HEK293 (cell line): Measurements from ENCODE around the gene SRPRB.

Source experiments
- CTCF ChIA-PET: fragments of 350-600 bp; formaldehyde crosslinking; extraction: SDS; loops from one replicate; lab custom pipeline; 2021; ENCODE audit warnings: antibody characterized with exemption; lab: Yijun Ruan, JAX
- POLR2A ChIA-PET: fragments of 300-600 bp; formaldehyde crosslinking; extraction: SDS; loops from one replicate; lab custom pipeline; 2020; ENCODE audit warnings: antibody characterized with exemption, inconsistent platforms; lab: Yijun Ruan, JAX
- H3K27ac ChIP-seq: fragments of 200-500 bp; sonication (Bioruptor generic); 2 replicates; pipeline ENCODE4 v1.5.1; 2014; ENCODE audit warnings: low read depth, low read length, control low read depth, inconsistent platforms; ENCODE audit errors: extremely low read depth
- H3K36me3 ChIP-seq, 2 experiments: fragments of 200-500 bp in 1 of 2; sonication (Bioruptor generic) in 1 of 2; 1 replicate in 1 of 2; 2 replicates in 1 of 2; pipeline ENCODE4 v1.5.1; 2014 to 2017; ENCODE audit warnings: inconsistent platforms in 2 of 2, low read length in 2 of 2; ENCODE audit not compliant: control insufficient read depth in 2 of 2, insufficient read depth in 1 of 2
- H3K4me1 ChIP-seq: fragments of 200-500 bp; sonication (Bioruptor generic); 2 replicates; pipeline ENCODE4 v1.5.1; 2014; ENCODE audit warnings: mild to moderate bottlenecking, low read length, inconsistent platforms; ENCODE audit not compliant: control insufficient read depth, insufficient read depth
- H3K4me3 ChIP-seq: 2 replicates; pipeline ENCODE4 v1.5.1; 2011; ENCODE audit warnings: low read depth, mild to moderate bottlenecking, control low read depth, low read length, moderate library complexity
- H3K9me3 ChIP-seq: fragments of 200-500 bp; sonication (Bioruptor generic); 2 replicates; pipeline ENCODE4 v1.5.1; 2014; ENCODE audit warnings: low read depth, low read length, inconsistent platforms; ENCODE audit not compliant: control insufficient read depth, insufficient read depth
- SALL2 ChIP-seq: fragments of 450-650 bp; formaldehyde crosslinking; IDR thresholded peaks from 2 replicates; pipeline ENCODE4 v1.5.0; 2017; ENCODE audit warnings: missing biosample characterization, mild to moderate bottlenecking, missing genetic modification characterization, borderline replicate concordance
- ZBTB20 ChIP-seq: fragments of 450-650 bp; formaldehyde crosslinking; IDR thresholded peaks from 2 replicates; pipeline ENCODE4 v1.5.1; 2016; ENCODE audit warnings: missing biosample characterization, missing genetic modification characterization
- ZBTB26 ChIP-seq: fragments of 450-650 bp; formaldehyde crosslinking; optimal IDR thresholded peaks from 2 replicates; pipeline ENCODE3; 2016; ENCODE audit warnings: missing biosample characterization, mild to moderate bottlenecking, missing genetic modification characterization
- ZEB2 ChIP-seq: fragments of 450-650 bp; formaldehyde crosslinking; IDR thresholded peaks from 2 replicates; pipeline ENCODE4 v1.5.1; 2016; ENCODE audit warnings: missing biosample characterization, missing genetic modification characterization
- ZFP3 ChIP-seq: fragments of 450-650 bp; formaldehyde crosslinking; IDR thresholded peaks from 2 replicates; pipeline ENCODE4 v1.5.1; 2016; ENCODE audit warnings: low read depth, missing biosample characterization, missing genetic modification characterization
- ZNF132 ChIP-seq: fragments of 450-650 bp; formaldehyde crosslinking; IDR thresholded peaks from 2 replicates; pipeline ENCODE4 v1.5.1; 2017; ENCODE audit warnings: missing biosample characterization, missing genetic modification characterization, borderline replicate concordance
- ZNF184 ChIP-seq: fragments of 450-650 bp; IDR thresholded peaks from 2 replicates; pipeline ENCODE4 v1.5.1; 2018; ENCODE audit warnings: missing biosample characterization, mild to moderate bottlenecking, missing genetic modification characterization
- ZNF24 ChIP-seq: fragments of 450-650 bp; formaldehyde crosslinking; IDR thresholded peaks from 2 replicates; pipeline ENCODE4 v1.5.1; 2016; ENCODE audit warnings: missing biosample characterization, missing genetic modification characterization
- ZNF335 ChIP-seq: fragments of 450-650 bp; formaldehyde crosslinking; conservative IDR thresholded peaks from 2 replicates; pipeline ENCODE4 v1.5.1; 2016; ENCODE audit warnings: missing biosample characterization, missing genetic modification characterization
- ZNF354C ChIP-seq: fragments of 450-650 bp; formaldehyde crosslinking; IDR thresholded peaks from 2 replicates; pipeline ENCODE4 v1.5.1; 2016; ENCODE audit warnings: missing biosample characterization, missing genetic modification characterization, low read depth, borderline replicate concordance
- ZNF404 ChIP-seq: fragments of 450-650 bp; formaldehyde crosslinking; IDR thresholded peaks from 2 replicates; pipeline ENCODE4 v1.5.1; 2017; ENCODE audit warnings: missing biosample characterization, missing genetic modification characterization
- ZNF423 ChIP-seq: fragments of 450-650 bp; formaldehyde crosslinking; IDR thresholded peaks from 2 replicates; pipeline ENCODE4 v1.5.1; 2016; ENCODE audit warnings: missing biosample characterization, missing genetic modification characterization
- ZNF449 ChIP-seq: fragments of 450-650 bp; formaldehyde crosslinking; IDR thresholded peaks from 2 replicates; pipeline ENCODE4 v1.5.1; 2017; ENCODE audit warnings: missing biosample characterization, mild to moderate bottlenecking, missing genetic modification characterization, moderate library complexity
- ZNF514 ChIP-seq: fragments of 450-650 bp; formaldehyde crosslinking; IDR thresholded peaks from 2 replicates; pipeline ENCODE4 v1.5.1; 2016; ENCODE audit warnings: missing biosample characterization, missing genetic modification characterization
- ZNF548 ChIP-seq: fragments of 450-650 bp; formaldehyde crosslinking; IDR thresholded peaks from 2 replicates; pipeline ENCODE4 v1.5.1; 2016; ENCODE audit warnings: missing biosample characterization, missing genetic modification characterization
- ZNF624 ChIP-seq: fragments of 450-650 bp; formaldehyde crosslinking; IDR thresholded peaks from 2 replicates; pipeline ENCODE4 v1.5.1; 2017; ENCODE audit warnings: missing biosample characterization, missing genetic modification characterization
- ZNF660 ChIP-seq: fragments of 450-650 bp; IDR thresholded peaks from 2 replicates; pipeline ENCODE4 v1.5.1; 2018; ENCODE audit warnings: missing biosample characterization, mild to moderate bottlenecking, missing genetic modification characterization
- ZNF777 ChIP-seq: fragments of 450-650 bp; formaldehyde crosslinking; IDR thresholded peaks from 2 replicates; pipeline ENCODE4 v1.5.1; 2017; ENCODE audit warnings: missing biosample characterization, missing genetic modification characterization, borderline replicate concordance
- ZNF791 ChIP-seq: fragments of 450-650 bp; formaldehyde crosslinking; IDR thresholded peaks from 2 replicates; pipeline ENCODE4 v1.5.1; 2016; ENCODE audit warnings: missing biosample characterization, missing genetic modification characterization
- ZNF830 ChIP-seq: fragments of 450-650 bp; IDR thresholded peaks from 2 replicates; pipeline ENCODE4 v1.5.0; 2018; ENCODE audit warnings: missing biosample characterization, missing genetic modification characterization, low read depth, mild to moderate bottlenecking, moderate library complexity
- TF ChIP-seq, protein P1 (sequence below): fragments of 450-650 bp; formaldehyde crosslinking; IDR thresholded peaks from 2 replicates; pipeline ENCODE4 v1.5.1; 2017; ENCODE audit warnings: missing biosample characterization, missing genetic modification characterization
- TF ChIP-seq, protein P2 (sequence below): fragments of 450-650 bp; formaldehyde crosslinking; IDR thresholded peaks from 2 replicates; pipeline ENCODE4 v1.5.1; 2017; ENCODE audit warnings: missing biosample characterization, missing genetic modification characterization
- TF ChIP-seq, protein P3 (sequence below): fragments of 450-650 bp; formaldehyde crosslinking; IDR thresholded peaks from 2 replicates; pipeline ENCODE4 v1.5.1; 2016; ENCODE audit warnings: missing biosample characterization, missing genetic modification characterization

The SRPRB gene

GRCh38 chr3:133828576-133829309 is 23.1 kb downstream of the SRPRB start:
- CTCF ChIA-PET: interaction anchor here (0.6 to 1.5 kb wide), 2 partner anchors 99 to 782 kb away, joined by 3 read pairs; no protein-coding TSS in a partner anchor
- TF ChIP-seq ZNF791 (tag by site-specific recombination): no peak
- TF ChIP-seq, all 188 proteins: peak for 0
- POLR2A ChIA-PET: no interaction called here
- Histone ChIP-seq H3K9me3 (no peaks in the 10 kb centered on the region), H3K4me1 (no peaks in the 10 kb centered on the region), H3K36me3 (peaks cover 0 to 49% of the 10 kb centered on the region in 2 experiments; a peak in 1 of 3 replicates), H3K4me3 (no peak overlapping the region), H3K27ac (no peak overlapping the region)

DNA sequence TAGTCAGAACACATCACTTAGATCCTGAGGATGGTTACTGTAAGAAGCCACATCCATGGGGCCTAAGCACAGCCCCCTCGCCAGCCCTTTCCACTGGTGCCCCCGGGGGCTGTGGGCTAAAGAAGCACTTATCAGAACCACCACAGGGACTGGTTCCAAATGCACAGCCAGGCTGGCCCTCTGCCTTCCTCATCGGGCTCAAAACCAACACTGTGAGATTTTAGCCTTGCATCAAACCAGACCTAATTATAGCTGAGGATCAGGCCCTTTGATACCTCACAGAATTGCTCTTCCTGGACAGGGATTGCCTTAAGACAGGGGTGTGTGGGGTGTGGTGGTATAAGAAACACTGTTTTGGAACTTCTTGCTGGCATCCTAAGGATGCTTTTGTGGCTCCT is 23.7 kb downstream of the SRPRB start:
- H3K4me3 ChIP-seq: no peak overlapping the region
- ChIA-PET POLR2A (no interaction called here), CTCF (interaction anchor here (1.5 kb wide), 1 partner anchor 99 kb away, joined by 3 read pairs; no protein-coding TSS in a partner anchor)
- no peaks in the 10 kb centered on the region for H3K4me1 ChIP-seq
- no peaks in the 10 kb centered on the region for H3K9me3 ChIP-seq
- no peak overlapping the region for H3K27ac ChIP-seq
- H3K36me3 ChIP-seq: peaks cover 0 to 49% of the 10 kb centered on the region in 2 experiments; a peak in 1 of 3 replicates
- TF ChIP-seq ZNF335 (tag by site-specific recombination): no peak
- TF ChIP-seq ZNF132 (tag by site-specific recombination): no peak
- TF ChIP-seq, protein P1, sequence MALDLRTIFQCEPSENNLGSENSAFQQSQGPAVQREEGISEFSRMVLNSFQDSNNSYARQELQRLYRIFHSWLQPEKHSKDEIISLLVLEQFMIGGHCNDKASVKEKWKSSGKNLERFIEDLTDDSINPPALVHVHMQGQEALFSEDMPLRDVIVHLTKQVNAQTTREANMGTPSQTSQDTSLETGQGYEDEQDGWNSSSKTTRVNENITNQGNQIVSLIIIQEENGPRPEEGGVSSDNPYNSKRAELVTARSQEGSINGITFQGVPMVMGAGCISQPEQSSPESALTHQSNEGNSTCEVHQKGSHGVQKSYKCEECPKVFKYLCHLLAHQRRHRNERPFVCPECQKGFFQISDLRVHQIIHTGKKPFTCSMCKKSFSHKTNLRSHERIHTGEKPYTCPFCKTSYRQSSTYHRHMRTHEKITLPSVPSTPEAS (tag by site-specific recombination): no peak
- TF ChIP-seq ZNF830: no peak
- TF ChIP-seq ZEB2 (tag by site-specific recombination): no peak

GRCh38 chr3:133830071-133830470 is 24.5 kb downstream of the SRPRB start:
- Histone ChIP-seq H3K9me3 (no peaks in the 10 kb centered on the region), H3K27ac (no peak overlapping the region), H3K4me1 (no peaks in the 10 kb centered on the region), H3K36me3 (peaks cover 0 to 49% of the 10 kb centered on the region in 2 experiments; a peak in 1 of 3 replicates)
- ChIA-PET POLR2A (no interaction called here), CTCF (no interaction called here)
- TF ChIP-seq ZNF423 (tag by site-specific recombination) (no peak), ZNF660 (no peak), ZNF24 (no peak), ZBTB26 (tag by site-specific recombination) (no peak), ZNF404 (tag by site-specific recombination) (no peak), ZNF449 (tag by site-specific recombination) (no peak), ZBTB20 (tag by site-specific recombination) (no peak), ZNF624 (tag by site-specific recombination) (no peak), SALL2 (tag by site-specific recombination) (no peak), ZNF184 (tag by site-specific recombination) (no peak), ZNF354C (tag by site-specific recombination) (no peak), ZNF514 (no peak), ZNF777 (tag by site-specific recombination) (no peak), ZFP3 (tag by site-specific recombination) (no peak), ZNF548 (tag by site-specific recombination) (no peak)
- TF ChIP-seq, protein P2, sequence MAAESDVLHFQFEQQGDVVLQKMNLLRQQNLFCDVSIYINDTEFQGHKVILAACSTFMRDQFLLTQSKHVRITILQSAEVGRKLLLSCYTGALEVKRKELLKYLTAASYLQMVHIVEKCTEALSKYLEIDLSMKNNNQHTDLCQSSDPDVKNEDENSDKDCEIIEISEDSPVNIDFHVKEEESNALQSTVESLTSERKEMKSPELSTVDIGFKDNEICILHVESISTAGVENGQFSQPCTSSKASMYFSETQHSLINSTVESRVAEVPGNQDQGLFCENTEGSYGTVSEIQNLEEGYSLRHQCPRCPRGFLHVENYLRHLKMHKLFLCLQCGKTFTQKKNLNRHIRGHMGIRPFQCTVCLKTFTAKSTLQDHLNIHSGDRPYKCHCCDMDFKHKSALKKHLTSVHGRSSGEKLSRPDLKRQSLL (tag by site-specific recombination): no peak
- TF ChIP-seq, protein P3, sequence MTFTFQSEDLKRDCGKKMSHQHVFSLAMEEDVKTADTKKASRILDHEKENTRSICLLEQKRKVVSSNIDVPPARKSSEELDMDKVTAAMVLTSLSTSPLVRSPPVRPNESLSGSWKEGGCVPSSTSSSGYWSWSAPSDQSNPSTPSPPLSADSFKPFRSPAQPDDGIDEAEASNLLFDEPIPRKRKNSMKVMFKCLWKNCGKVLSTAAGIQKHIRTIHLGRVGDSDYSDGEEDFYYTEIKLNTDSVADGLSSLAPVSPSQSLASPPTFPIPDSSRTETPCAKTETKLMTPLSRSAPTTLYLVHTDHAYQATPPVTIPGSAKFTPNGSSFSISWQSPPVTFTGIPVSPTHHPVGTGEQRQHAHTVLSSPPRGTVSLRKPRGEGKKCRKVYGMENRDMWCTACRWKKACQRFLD: no peak
- TF ChIP-seq, all 188 proteins: peak for 0
- H3K4me3 ChIP-seq: no peak overlapping the region
